ENCODE data around the gene UBE4A.

UBE4A gene

GRCh38 chr11:118359295-118359958 lies at the start of gene UBE4A:
Gene UBE4A (plus strand): TSS chr11:118359600. CDS start chr11:118365081, 5,481 bp downstream.
- peak; percentile 74 to 98 (median 91) for DNase-seq

- DNase-seq: no peak
Observed at GRCh38 chr11:118310271-118310670, 49.1 kb upstream of the UBE4A start.

- no peak for DNase-seq
Observed at GRCh38 chr11:118310781-118311485, 48.5 kb upstream of the UBE4A start.

DNA sequence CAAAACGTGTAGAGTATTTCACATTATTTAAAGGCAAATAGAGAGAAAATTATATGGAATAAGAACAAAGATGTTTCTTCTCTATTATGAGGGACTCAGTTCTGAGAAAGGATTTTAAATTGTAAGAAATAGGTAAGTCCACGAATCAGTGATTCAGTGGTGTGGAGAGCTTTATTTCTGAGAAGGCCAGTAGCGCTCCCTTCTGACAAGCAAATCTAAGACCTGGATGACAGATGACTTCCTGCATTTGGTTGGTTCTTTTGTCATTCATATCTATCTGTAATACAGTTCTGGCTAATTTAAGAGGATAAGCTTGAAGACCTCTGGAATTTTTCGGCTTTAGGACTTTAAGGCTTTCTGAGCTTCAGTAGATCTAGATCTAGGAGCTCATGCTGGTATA lies 47.9 kb upstream of the UBE4A start:
- no peak for DNase-seq

DNA sequence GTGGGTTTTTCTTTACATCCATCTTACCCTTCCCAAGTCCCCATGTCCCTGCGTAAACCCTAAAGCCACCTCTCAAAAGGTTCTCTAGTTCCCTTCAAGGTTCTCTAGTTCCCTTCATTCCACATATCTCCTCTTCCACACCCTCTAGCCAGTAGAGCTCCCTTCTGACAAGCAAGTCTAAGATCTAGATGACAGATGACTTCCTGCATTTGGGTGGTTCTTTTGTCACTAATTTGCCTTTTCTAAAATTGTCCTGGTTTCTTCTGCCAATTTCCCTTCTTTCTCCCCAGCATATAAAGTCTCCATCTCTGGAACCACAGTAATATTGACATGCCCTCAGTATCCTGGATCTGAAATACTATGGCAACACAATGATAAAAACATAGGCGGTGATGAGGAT lies 47.1 kb upstream of the UBE4A start:
- no peak for DNase-seq

GRCh38 chr11:118313242-118313641 lies 46.2 kb upstream of the UBE4A start:
- no peak for DNase-seq

DNA sequence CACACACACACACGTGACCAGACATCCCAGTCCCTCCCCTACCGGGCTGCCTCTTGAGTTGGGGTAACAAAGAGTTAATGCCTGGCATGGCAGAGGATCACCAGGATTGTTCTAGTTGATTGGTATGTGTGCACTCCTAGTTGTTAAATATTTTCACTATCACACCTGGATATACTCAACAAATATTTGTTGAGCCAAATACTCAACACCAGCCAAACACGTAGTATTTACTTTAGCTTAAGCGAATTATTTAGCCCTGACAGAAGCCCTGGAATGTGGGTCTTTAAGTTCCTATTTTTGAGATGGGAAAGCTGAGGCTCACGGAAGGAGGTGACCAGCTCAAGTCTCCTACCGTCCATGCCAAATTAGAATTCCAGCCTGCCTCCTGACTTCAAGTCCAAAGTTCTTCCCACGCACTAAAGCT lies 44.4 kb upstream of the UBE4A start:
- DNase-seq: no peak

- DNase-seq: no peak
Observed at GRCh38 chr11:118318124-118318523, 41.3 kb upstream of the UBE4A start.

DNA sequence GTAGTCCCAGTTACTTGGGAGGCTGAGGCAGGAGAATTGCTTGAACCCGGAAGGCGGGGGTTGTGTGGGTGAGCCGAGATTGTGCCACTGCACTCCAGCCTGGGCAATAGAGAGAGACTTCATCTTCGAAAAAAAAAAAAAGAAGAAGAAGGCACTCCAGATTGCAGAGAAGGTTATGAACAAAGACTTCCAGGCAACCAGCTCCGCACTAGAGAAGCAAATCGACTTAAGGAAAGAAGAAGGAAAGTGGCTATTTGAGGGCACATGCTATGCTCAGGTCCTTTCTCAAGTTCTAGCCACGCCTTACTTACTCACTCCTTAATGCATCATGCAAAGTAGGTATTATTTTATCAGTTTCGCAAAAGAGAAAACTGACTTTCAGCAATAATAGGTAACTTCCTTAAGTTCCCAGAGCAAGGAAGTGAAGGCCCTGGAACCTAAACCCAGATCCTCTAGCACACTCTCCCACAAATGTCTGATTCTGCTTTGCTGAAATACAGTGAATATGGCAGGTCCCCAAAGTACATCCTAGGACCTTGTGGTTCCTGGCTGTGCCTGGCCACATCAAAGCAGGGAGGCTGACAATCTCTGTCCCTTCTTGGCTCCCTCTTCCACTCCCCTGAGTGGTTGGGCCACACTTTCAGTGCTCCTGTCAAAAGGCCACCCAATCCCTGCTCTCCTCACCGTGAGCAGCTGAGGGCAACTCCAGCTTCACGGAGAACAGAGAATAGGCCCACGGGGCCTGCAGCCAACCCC lies 40.6 kb upstream of the UBE4A start:
- DNase-seq: no peak

DNA sequence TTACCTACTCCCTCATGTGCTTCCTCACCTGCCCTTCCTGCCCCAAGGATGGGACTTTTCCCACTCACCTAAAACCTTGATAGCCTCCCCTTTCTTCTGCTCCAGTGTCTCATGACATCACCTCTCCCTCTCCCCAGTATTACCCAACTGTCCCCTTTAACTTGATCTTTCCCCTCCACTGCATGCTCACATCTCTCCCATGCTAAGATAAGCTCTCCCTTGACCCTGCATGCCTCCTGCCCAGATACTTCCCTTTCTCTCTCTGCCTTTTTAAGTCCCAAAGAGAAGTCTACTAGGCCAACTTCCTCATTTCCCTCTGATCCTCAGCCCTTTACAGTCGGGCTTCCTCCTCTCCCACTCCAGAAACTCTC lies 40.1 kb upstream of the UBE4A start:
- peak in 1 of 58 donors; percentile 18 for DNase-seq

GRCh38 chr11:118320515-118320914 lies 38.9 kb upstream of the UBE4A start:
- DNase-seq: no peak

DNA sequence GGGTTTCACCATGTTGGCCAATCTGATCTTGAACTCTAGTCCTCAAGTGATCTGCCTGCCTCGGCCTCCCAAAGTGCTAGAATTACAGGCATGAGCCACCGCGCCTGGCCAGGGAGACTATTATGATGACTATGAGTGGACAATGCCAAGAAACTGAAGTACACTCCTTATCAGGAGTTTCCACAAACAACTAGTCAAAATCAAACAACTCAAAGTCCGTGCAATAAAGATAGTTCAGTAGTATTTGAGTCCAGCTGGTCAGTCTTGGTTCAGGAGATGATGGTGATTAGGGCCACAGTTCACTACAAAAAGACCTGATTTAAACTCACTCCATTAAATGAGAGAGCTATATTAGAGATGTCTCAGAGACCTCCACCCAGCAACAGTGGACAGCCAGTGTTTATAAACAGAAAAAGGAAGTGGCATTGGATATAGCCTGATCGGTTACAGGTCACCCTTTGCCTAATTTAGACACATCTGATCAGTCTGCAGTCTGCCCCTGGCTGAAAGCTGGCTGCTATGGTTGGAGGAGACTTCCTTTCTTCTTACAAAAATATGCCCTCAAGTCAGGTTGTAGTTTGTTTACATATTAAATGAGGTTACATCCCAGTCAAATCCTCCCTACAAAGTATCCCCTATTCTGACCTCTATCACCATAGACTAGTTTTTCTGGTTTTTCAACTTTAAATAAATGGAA lies 37.9 kb upstream of the UBE4A start:
- no peak for DNase-seq

DNA sequence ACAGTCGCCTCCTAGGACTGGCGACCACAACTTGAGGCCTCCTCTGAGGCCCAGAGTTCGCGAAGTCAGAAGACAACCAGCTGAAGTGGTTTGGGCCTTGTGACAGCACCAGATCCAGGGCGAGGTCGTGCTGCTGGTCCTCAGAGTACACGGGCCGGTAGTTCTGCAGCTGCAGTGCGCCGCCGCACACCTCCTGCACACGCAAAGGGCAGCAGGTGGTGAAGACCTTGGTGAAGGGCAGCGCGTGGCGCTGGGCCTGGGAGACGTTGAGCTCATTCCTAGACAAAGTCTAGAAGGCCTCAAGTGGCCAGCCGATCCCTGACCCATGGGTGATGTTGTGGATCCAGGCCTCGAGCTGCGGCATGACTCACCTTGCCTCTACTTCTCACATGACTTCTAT lies 36.7 kb upstream of the UBE4A start:
- DNase-seq: no peak

- DNase-seq: no peak
Observed at GRCh38 chr11:118325283-118325682, 34.1 kb upstream of the UBE4A start.

GRCh38 chr11:118328745-118329144 lies 30.7 kb upstream of the UBE4A start:
- no peak for DNase-seq

DNA sequence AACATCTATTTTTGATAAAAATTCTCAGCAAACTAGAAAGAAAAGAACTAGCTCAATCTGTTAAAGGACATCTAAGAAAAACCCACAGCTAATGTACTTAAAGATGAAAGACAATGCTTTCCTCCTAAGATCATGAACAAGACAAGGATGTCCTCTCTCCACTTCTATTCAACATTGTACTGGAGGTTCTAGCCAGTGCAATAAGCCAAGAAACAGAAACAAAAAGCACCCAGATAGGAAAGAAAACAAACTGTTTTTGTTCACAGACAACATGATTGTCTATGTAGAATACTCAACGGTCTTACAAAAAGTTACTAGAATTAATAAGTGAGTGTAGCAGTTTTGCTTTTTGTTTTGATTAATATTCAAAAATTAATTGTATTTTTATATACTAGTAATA lies 24.7 kb upstream of the UBE4A start:
- DNase-seq: no peak

GRCh38 chr11:118338637-118339061 lies 20.8 kb upstream of the UBE4A start:
- DNase-seq: no peak

DNA sequence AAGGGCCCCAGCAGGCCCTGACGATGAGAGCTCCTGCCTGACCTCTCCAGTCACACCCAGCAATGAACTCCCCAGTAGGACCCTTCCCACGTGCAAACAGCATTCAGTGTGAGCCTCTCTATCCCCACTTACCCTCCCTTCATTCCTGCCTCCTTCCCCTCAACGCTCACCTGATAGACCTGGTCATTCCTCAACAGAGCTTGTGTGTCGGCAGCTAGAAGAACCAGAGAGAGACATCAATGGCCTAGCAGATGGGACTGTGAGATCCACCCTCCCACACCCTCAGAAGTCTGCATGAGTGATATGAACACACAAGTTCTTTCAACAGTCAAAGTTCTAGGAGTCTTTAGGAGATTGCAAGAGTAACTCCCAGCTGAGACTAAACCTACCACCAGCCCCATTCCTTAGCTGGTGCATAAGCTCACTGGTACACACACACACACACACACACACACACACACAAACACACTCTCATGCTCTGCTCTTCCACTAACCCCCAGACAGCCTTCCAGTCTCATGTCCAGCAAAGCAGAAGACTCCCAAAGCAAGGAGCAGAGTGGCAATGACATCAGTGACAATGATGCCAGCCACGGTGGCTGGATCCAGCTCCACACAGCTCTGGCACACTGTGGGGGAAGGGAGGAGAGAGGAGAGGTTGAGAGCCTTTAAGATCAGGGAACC lies 20.0 kb upstream of the UBE4A start:
- no peak for DNase-seq

GRCh38 chr11:118340449-118340848 lies 19.0 kb upstream of the UBE4A start:
- DNase-seq: no peak

- DNase-seq: no peak
Observed at GRCh38 chr11:118341261-118341660, 18.1 kb upstream of the UBE4A start.

- no peak for DNase-seq
Observed at GRCh38 chr11:118341815-118342489, 17.4 kb upstream of the UBE4A start.

Data from anterior cingulate cortex (tissue), 58 donors.